ENCODE results near the gene LINGO4.

Gene LINGO4

DNA sequence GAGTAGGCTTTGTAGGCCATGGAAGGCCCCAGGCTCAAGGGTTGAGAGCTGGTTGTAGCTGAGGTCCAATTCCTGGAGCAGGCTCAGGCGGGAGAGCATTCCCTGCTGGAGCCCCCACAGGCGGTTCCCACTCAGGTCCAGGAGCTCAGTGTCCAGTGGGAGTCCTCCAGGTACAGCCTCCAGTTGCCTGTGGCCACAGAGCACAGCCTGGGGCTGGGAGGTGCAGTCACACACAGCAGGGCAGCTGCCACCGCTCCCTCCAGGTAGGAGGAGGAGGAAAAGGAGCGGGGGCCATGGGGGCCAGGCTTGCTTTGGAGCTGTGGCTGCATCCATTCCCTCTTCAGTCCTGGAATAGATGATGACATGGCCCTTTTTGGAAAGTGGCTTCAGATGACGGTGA is 2.8 kb downstream of the LINGO4 start:
- H3K4me1 ChIP-seq (ENCODE audit: control extremely low read depth in 1 of 4, control insufficient read depth in 4 of 4, insufficient read depth in 4 of 4, low read length in 3 of 4): peaks cover 0 to 9% (median 8%) of the 10 kb centered on the region in 4 experiments
- POLR2A ChIA-PET: interaction anchor here (1.0 kb wide), 1 partner anchor 13 kb away, joined by 3 read pairs; no protein-coding TSS in a partner anchor
- H3K4me3 ChIP-seq (ENCODE audit: control insufficient read depth in 1 of 7, extremely low read depth in 1 of 7, insufficient read depth in 4 of 7, low read depth in 2 of 7, low read length in 6 of 7): no peak overlapping the region
- CTCF ChIA-PET: interaction anchor here (0.6 to 1.5 kb wide), 3 partner anchors 12 to 34 kb away, joined by 3 to 8 read pairs (median 4); partner anchors contain the start of gene TDRKH
- no peak overlapping the region for H3K27ac ChIP-seq (ENCODE audit: insufficient read depth in 1 of 2, low read depth in 1 of 2, low read length in 2 of 2, poor library complexity in 1 of 2, severe bottlenecking in 2 of 2)
- no peaks in the 10 kb centered on the region for H3K36me3 ChIP-seq (ENCODE audit: control insufficient read depth in 4 of 4, insufficient read depth in 4 of 4, low read length in 3 of 4)
- no peaks in the 10 kb centered on the region for H3K9me3 ChIP-seq (ENCODE audit: control extremely low read depth in 1 of 5, control insufficient read depth in 4 of 5, insufficient read depth in 2 of 5, low read depth in 1 of 5, low read length in 4 of 5)
- no peak for DNase-seq
- WGBS (ENCODE audit: insufficient coverage): 96% methylated on average over 3 of the region's 5 CpGs
- H3K27me3 ChIP-seq (replicated peaks in 2 of 5; ENCODE audit: control insufficient read depth in 4 of 5, insufficient read depth in 5 of 5, low read length in 4 of 5): peaks cover 0 to 6% (median 2%) of the 10 kb centered on the region in 5 experiments

DNA sequence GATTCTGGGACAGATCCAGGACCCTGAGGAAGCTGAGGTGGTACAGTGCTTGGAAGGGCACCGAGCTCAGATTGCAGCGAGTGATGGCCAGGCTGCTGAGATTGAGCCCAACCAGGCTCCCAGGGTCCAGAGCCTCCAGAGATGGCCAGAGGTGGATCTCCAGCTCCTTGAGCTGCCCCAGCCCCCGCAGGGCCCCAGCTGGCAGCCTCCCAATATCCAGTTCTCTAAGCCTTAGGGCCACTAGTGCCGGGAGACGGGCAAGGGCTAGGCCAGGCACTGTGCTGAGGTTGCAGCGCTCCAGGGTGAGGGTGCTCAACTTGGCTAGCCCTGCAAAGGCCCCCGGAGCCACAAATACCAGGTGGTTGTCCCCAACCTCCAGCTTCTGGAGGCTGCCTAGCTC is 3.4 kb downstream of the LINGO4 start:
- ChIA-PET POLR2A (interaction anchor here (1.0 kb wide), 1 partner anchor 12 kb away, joined by 3 read pairs; no protein-coding TSS in a partner anchor), CTCF (interaction anchor here (0.6 to 1.5 kb wide), 3 partner anchors 11 to 85 kb away, joined by 4 read pairs; partner anchors contain the start of genes CELF3 and TDRKH)
- H3K4me3 ChIP-seq (ENCODE audit: control insufficient read depth in 1 of 7, extremely low read depth in 1 of 7, insufficient read depth in 4 of 7, low read depth in 2 of 7, low read length in 6 of 7): no peak overlapping the region
- no peak for DNase-seq
- peaks cover 0 to 9% (median 8%) of the 10 kb centered on the region in 4 experiments for H3K4me1 ChIP-seq (ENCODE audit: control extremely low read depth in 1 of 4, control insufficient read depth in 4 of 4, insufficient read depth in 4 of 4, low read length in 3 of 4)
- H3K27ac ChIP-seq (ENCODE audit: insufficient read depth in 1 of 2, low read depth in 1 of 2, low read length in 2 of 2, poor library complexity in 1 of 2, severe bottlenecking in 2 of 2): no peak overlapping the region
- H3K9me3 ChIP-seq (ENCODE audit: control extremely low read depth in 1 of 5, control insufficient read depth in 4 of 5, insufficient read depth in 2 of 5, low read depth in 1 of 5, low read length in 4 of 5): no peaks in the 10 kb centered on the region
- peaks cover 0 to 6% (median 2%) of the 10 kb centered on the region in 5 experiments for H3K27me3 ChIP-seq (replicated peaks in 2 of 5; ENCODE audit: control insufficient read depth in 4 of 5, insufficient read depth in 5 of 5, low read length in 4 of 5)
- WGBS (ENCODE audit: insufficient coverage): 97% methylated on average over 5 of the region's 7 CpGs
- peaks cover 0 to 3% (median 0%) of the 10 kb centered on the region in 4 experiments for H3K36me3 ChIP-seq (ENCODE audit: control insufficient read depth in 4 of 4, insufficient read depth in 4 of 4, low read length in 3 of 4)

DNA sequence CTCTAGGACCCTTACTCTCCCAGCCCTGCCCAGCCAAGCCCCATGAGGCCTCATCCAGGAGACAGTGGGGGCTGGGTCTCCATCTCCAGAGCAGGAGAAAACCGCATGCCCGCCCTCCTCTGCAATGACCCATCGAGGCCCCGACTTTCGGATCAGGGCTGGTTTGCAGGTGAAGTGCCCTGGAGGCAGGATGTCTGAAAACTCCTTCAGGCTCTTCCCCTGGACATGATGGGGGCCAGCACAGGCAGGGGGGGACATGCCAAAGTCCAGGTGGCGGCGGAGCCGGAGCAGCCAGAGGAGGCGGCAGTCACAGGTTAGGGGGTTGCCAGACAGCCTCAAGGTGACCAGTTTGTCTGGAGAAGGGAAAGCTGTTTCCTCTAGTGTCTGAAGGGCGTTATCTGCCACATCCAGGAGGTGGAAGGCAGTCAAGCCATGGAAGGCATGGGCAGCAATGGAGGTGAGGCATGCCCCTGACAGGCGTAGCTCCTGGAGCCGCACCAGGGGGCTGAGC is 3.9 kb downstream of the LINGO4 start:
- Histone ChIP-seq H3K4me3 (ENCODE audit: control insufficient read depth in 1 of 7, extremely low read depth in 1 of 7, insufficient read depth in 4 of 7, low read depth in 2 of 7, low read length in 6 of 7) (no peak overlapping the region), H3K27me3 (replicated peaks in 2 of 5; ENCODE audit: control insufficient read depth in 4 of 5, insufficient read depth in 5 of 5, low read length in 4 of 5) (peaks cover 0 to 6% (median 2%) of the 10 kb centered on the region in 5 experiments), H3K27ac (ENCODE audit: insufficient read depth in 1 of 2, low read depth in 1 of 2, low read length in 2 of 2, poor library complexity in 1 of 2, severe bottlenecking in 2 of 2) (no peak overlapping the region), H3K9me3 (ENCODE audit: control extremely low read depth in 1 of 5, control insufficient read depth in 4 of 5, insufficient read depth in 2 of 5, low read depth in 1 of 5, low read length in 4 of 5) (no peaks in the 10 kb centered on the region), H3K4me1 (ENCODE audit: control extremely low read depth in 1 of 4, control insufficient read depth in 4 of 4, insufficient read depth in 4 of 4, low read length in 3 of 4) (peaks cover 0 to 9% (median 8%) of the 10 kb centered on the region in 4 experiments), H3K36me3 (ENCODE audit: control insufficient read depth in 4 of 4, insufficient read depth in 4 of 4, low read length in 3 of 4) (peaks cover 0 to 3% (median 0%) of the 10 kb centered on the region in 4 experiments)
- ChIA-PET CTCF (interaction anchor here (0.6 to 1.5 kb wide), 4 partner anchors 11 to 84 kb away, joined by 3 to 4 read pairs (median 4); partner anchors contain the start of genes CELF3 and TDRKH), POLR2A (interaction anchor here (1.0 kb wide), 1 partner anchor 12 kb away, joined by 3 read pairs; no protein-coding TSS in a partner anchor)
- DNase-seq: no peak
- 96% methylated on average over 11 of the region's 12 CpGs for WGBS (ENCODE audit: insufficient coverage)

DNA sequence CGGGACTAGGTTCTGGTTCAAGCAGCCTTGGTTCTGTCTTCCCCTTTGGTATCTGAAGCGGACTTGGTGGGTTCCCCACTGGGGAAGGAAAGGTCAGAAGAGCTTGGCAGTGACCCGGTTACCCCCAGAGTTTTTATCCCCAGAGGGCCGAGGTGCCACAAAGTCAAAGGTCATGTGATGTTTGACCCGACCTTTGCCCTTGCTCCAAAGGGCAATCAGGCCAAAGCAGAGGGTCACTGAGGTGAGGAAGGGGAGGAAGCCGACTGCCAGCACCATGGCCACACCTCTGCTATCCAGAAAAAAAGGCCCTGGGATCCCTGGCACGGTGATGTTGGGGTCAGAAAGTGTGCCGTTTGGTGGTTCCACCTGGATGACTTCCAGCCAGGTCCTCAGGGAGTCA is 4.4 kb downstream of the LINGO4 start:
- Histone ChIP-seq H3K36me3 (ENCODE audit: control insufficient read depth in 4 of 4, insufficient read depth in 4 of 4, low read length in 3 of 4) (peaks cover 0 to 3% (median 0%) of the 10 kb centered on the region in 4 experiments), H3K9me3 (ENCODE audit: control extremely low read depth in 1 of 5, control insufficient read depth in 4 of 5, insufficient read depth in 2 of 5, low read depth in 1 of 5, low read length in 4 of 5) (no peaks in the 10 kb centered on the region), H3K27me3 (replicated peaks in 2 of 5; ENCODE audit: control insufficient read depth in 4 of 5, insufficient read depth in 5 of 5, low read length in 4 of 5) (peaks cover 0 to 6% (median 2%) of the 10 kb centered on the region in 5 experiments), H3K27ac (ENCODE audit: insufficient read depth in 1 of 2, low read depth in 1 of 2, low read length in 2 of 2, poor library complexity in 1 of 2, severe bottlenecking in 2 of 2) (no peak overlapping the region), H3K4me3 (ENCODE audit: control insufficient read depth in 1 of 7, extremely low read depth in 1 of 7, insufficient read depth in 4 of 7, low read depth in 2 of 7, low read length in 6 of 7) (no peak overlapping the region), H3K4me1 (ENCODE audit: control extremely low read depth in 1 of 4, control insufficient read depth in 4 of 4, insufficient read depth in 4 of 4, low read length in 3 of 4) (peaks cover 0 to 9% (median 8%) of the 10 kb centered on the region in 4 experiments)
- ChIA-PET CTCF (interaction anchor here (0.9 to 1.5 kb wide), 3 partner anchors 34 to 84 kb away, joined by 3 to 4 read pairs (median 3); partner anchors contain the start of gene CELF3), POLR2A (no interaction called here)
- 76% methylated on average over 4 of the region's 8 CpGs for WGBS (ENCODE audit: insufficient coverage)
- DNase-seq: no peak

DNA sequence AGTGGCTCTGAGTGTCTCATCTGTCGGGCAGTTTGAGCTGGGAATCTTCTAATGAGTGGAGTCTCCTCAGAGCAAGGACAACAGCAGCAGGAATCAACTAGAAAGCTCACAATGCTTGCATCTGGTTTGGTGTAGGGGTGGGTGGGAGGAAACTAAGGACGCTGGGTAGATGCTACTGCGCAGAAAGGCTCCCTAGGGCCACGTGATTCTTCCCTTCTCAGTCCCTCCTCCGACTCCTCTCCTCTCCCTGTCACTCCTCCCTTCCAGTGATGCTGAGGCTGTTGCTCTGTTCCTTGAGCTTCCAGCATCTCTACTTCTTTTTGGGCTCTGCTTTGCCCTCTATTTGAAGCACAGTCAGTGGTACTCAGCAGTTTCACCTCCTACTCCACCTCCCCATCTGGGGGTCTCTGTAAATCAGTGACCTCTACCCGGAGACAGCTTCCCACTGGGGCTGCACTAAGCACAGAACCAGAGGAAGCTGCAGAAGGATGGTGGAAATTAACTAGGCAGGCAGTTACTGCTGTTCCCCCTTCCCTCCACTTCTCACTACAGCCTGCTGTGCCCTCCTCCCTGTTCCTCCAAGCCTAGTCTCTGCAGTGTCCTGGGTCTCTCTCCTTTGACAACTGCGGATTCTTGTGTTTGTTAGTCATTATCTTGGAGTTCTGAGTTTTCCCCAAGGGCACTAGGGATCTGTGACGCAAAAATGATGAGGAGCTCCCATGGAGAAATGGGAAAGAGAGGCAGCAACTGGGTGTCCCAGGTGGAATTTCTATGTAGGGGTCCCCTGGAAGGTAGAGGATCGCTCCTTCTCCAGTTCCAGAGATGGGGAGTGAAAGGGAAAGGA is 5.8 kb downstream of the LINGO4 start:
- WGBS (ENCODE audit: insufficient coverage): 88% methylated on average over 9 of the region's 9 CpGs
- POLR2A ChIA-PET: no interaction called here
- CTCF ChIA-PET: interaction anchor here (0.8 to 2.0 kb wide), 4 partner anchors 11 to 59 kb away, joined by 3 to 5 read pairs (median 4); no protein-coding TSS in a partner anchor
- H3K9me3 ChIP-seq (ENCODE audit: control extremely low read depth in 1 of 5, control insufficient read depth in 4 of 5, insufficient read depth in 2 of 5, low read depth in 1 of 5, low read length in 4 of 5): no peaks in the 10 kb centered on the region
- H3K4me3 ChIP-seq (ENCODE audit: control insufficient read depth in 1 of 7, extremely low read depth in 1 of 7, insufficient read depth in 4 of 7, low read depth in 2 of 7, low read length in 6 of 7): no peak overlapping the region
- peaks cover 0 to 3% (median 0%) of the 10 kb centered on the region in 4 experiments for H3K36me3 ChIP-seq (ENCODE audit: control insufficient read depth in 4 of 4, insufficient read depth in 4 of 4, low read length in 3 of 4)
- H3K27me3 ChIP-seq (replicated peaks in 2 of 5; ENCODE audit: control insufficient read depth in 4 of 5, insufficient read depth in 5 of 5, low read length in 4 of 5): peaks cover 0 to 3% (median 2%) of the 10 kb centered on the region in 5 experiments
- peaks cover 0 to 9% (median 8%) of the 10 kb centered on the region in 4 experiments for H3K4me1 ChIP-seq (ENCODE audit: control extremely low read depth in 1 of 4, control insufficient read depth in 4 of 4, insufficient read depth in 4 of 4, low read length in 3 of 4)
- no peak overlapping the region for H3K27ac ChIP-seq (ENCODE audit: insufficient read depth in 1 of 2, low read depth in 1 of 2, low read length in 2 of 2, poor library complexity in 1 of 2, severe bottlenecking in 2 of 2)
- no peak for DNase-seq

DNA sequence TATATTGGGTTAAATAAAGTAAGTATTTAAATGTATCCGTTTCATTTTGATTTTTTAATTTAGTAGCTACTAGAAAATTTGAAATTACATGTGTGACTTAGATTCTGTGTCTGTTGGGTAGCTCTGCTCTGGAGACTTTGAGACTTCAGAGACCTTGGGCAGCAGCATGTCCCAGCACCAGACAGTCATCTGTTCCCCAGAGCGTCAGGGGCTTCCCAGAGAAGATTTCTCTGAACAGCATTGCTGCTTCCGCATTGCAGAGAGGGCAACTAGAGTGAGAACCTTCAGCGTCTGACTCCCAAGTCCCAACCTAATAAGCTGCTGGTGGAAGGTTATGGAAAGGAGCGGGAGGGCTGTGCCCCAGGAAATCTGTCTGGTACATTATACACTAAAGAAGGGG is 6.6 kb downstream of the LINGO4 start:
- Histone ChIP-seq H3K27ac (ENCODE audit: insufficient read depth in 1 of 2, low read depth in 1 of 2, low read length in 2 of 2, poor library complexity in 1 of 2, severe bottlenecking in 2 of 2) (no peak overlapping the region), H3K4me3 (ENCODE audit: control insufficient read depth in 1 of 7, extremely low read depth in 1 of 7, insufficient read depth in 4 of 7, low read depth in 2 of 7, low read length in 6 of 7) (no peak overlapping the region), H3K27me3 (replicated peaks in 2 of 5; ENCODE audit: control insufficient read depth in 4 of 5, insufficient read depth in 5 of 5, low read length in 4 of 5) (no peaks in the 10 kb centered on the region), H3K9me3 (ENCODE audit: control extremely low read depth in 1 of 5, control insufficient read depth in 4 of 5, insufficient read depth in 2 of 5, low read depth in 1 of 5, low read length in 4 of 5) (no peaks in the 10 kb centered on the region), H3K36me3 (ENCODE audit: control insufficient read depth in 4 of 4, insufficient read depth in 4 of 4, low read length in 3 of 4) (peaks cover 0 to 3% (median 0%) of the 10 kb centered on the region in 4 experiments), H3K4me1 (ENCODE audit: control extremely low read depth in 1 of 4, control insufficient read depth in 4 of 4, insufficient read depth in 4 of 4, low read length in 3 of 4) (peaks cover 0 to 9% (median 8%) of the 10 kb centered on the region in 4 experiments)
- POLR2A ChIA-PET: interaction anchor here (0.6 kb wide), 1 partner anchor 32 kb away, joined by 3 read pairs; no protein-coding TSS in a partner anchor
- CTCF ChIA-PET: interaction anchor here (0.5 to 2.0 kb wide), 5 partner anchors 10 to 60 kb away, joined by 3 to 5 read pairs (median 4); no protein-coding TSS in a partner anchor
- no peak for DNase-seq
- 97% methylated on average over 4 of the region's 5 CpGs for WGBS (ENCODE audit: insufficient coverage)

All from common myeloid progenitor, CD34-positive (primary cell).